ENCODE data around the gene RTL10. TPM values are rescaled to one million over a fixed set of nuclear protein-coding genes. Genes with fewer than 3 reads are reported as not detected.

The RTL10 gene
- total and polyA plus RNA-seq, 9 donors, result 7.1 to 54.3 (median 15.3) TPM

DNA sequence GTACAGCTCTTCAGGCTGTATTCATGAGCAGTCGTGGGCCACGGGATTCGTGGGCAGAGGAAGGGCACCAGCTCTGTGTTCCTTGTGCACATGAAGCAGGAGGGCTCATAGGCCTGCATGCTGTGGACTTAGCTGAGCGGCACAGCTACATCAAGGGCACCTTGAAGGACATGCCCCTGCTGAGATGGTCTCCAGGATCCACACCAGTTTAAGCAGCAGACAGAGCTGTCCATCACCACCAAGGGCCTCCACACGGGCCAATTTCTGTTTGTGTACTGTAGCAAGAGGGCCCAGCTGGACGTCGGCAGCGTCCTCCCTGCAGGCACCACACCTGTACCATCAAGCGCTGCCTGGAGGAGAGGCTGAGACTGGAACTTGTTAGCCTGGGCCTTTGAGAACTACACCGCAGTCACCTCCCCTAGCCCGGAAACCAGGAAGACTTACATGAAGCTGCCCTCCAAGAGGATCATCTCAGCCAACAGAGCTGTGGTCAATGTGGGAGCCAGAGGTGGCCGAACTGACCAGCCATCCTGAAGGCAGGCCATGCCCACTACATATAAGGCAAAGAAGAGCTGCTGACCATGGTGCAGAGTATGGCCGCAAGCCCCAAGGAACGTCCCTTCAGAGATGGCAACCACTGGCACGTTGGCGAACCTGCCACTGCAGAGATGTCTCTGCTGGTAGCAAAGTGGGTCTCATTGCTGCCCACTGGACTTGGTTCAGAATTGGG, 32.7 kb upstream of the RTL10 start:
- 93 to 97% (median 94%) methylated on average over 9 to 16 of the region's 16 CpGs for WGBS, 3 donors
- Histone ChIP-seq H3K9me3 (no peaks in the 10 kb centered on the region), H3K27ac (no peak overlapping the region), H3K27me3 (no peaks in the 10 kb centered on the region), H3K4me1 (ENCODE audit: insufficient read depth) (peaks cover 7% of the 10 kb centered on the region), H3K4me3 (no peak overlapping the region), H3K36me3 (no peaks in the 10 kb centered on the region)
- TF ChIP-seq POLR2A (IDR thresholded peaks at IDR 0.05) (no peak), EP300 (IDR thresholded peaks at IDR 0.05) (no peak)
- TF ChIP-seq, protein P1, sequence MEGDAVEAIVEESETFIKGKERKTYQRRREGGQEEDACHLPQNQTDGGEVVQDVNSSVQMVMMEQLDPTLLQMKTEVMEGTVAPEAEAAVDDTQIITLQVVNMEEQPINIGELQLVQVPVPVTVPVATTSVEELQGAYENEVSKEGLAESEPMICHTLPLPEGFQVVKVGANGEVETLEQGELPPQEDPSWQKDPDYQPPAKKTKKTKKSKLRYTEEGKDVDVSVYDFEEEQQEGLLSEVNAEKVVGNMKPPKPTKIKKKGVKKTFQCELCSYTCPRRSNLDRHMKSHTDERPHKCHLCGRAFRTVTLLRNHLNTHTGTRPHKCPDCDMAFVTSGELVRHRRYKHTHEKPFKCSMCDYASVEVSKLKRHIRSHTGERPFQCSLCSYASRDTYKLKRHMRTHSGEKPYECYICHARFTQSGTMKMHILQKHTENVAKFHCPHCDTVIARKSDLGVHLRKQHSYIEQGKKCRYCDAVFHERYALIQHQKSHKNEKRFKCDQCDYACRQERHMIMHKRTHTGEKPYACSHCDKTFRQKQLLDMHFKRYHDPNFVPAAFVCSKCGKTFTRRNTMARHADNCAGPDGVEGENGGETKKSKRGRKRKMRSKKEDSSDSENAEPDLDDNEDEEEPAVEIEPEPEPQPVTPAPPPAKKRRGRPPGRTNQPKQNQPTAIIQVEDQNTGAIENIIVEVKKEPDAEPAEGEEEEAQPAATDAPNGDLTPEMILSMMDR (IDR thresholded peaks at IDR 0.05), result no peak
- DNase-seq, result no peak
- intact Hi-C loops (cut with DNase I), result no loop called here

DNA sequence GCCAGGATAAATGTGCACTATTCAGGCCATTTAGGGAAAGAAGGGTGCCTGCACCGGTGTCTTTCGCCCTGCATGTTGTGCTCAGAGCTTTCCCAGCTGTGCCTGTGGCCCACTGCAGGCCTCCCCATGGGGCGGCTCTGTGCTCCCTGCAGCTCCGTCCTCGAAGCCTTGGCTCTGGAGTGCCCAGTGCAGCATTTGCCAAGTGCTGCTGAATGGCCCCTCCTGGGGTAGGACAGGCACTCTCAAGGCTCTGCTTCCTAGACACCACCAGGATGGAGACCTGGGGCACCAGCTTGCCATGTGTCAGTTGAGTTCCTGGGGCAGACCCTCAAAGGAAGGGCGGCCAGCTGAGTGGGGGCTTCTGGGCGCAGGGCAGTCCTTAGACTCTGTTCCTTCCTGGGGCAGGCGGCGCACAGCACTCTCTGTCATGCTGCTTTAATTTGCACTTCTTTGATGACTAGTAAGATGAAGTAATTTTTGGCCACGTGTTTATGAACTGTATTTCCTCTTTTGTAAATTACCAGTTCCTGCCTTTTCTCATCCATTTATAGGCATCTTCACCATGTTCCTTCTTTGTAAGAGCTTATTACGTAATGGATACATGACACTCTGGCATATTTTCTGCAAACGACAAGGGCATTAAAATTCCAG, 32.1 kb upstream of the RTL10 start:
- Histone ChIP-seq H3K4me3 (no peak overlapping the region), H3K27ac (no peak overlapping the region), H3K9me3 (no peaks in the 10 kb centered on the region), H3K4me1 (ENCODE audit: insufficient read depth) (peaks cover 3% of the 10 kb centered on the region), H3K27me3 (no peaks in the 10 kb centered on the region), H3K36me3 (no peaks in the 10 kb centered on the region)
- intact Hi-C loops (cut with DNase I), result no loop called here
- 79 to 91% (median 85%) methylated on average over 12 of the region's 12 CpGs for WGBS, 3 donors
- no peak for DNase-seq
- TF ChIP-seq EP300 (IDR thresholded peaks at IDR 0.05) (no peak), POLR2A (IDR thresholded peaks at IDR 0.05) (no peak)
- TF ChIP-seq, protein P1 (IDR thresholded peaks at IDR 0.05), result no peak

DNA sequence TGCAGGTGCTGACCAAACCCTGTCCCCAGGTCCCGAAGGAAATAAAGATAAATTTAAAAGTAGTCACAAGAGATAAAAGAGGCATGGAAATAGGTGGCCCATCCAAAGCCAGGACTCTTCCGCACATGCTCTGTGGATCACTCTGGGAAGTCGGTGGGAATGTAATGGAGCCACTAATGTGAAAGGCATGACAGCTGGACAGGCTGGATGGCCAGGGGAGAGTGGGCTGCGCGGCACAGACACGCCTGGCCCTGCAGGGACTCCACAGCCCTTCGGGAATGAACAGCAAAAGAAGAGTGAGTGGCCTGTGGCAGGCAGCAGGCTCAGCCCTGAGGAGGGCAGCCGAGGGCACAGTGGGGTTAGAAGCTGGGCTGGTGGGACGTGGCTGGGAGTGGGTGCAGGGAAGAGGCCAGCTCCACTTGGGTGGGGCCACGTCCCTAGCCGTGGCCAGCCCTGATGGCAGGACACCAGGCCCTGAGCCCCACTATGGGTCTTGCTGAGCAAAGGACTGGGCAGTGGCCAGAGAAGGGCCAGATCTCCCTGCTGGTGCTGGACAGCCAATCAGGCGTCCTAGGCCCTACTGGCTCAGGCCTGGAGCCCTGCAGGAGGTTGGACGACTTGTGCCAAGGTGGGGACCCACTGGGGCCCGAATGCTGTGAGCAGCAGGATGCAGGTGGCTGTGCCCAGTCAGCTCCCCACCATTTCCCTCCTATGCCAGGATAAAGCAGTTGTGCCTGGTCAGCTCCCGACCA, 31.3 kb upstream of the RTL10 start:
- DNase-seq, result no peak

More for the DNA sequence above, 31.3 kb upstream of the RTL10 start:
- H3K4me3 ChIP-seq, result no peak overlapping the region
- WGBS, 3 donors, result 87 to 91% (median 89%) methylated on average over 15 of the region's 15 CpGs
- H3K27me3 ChIP-seq, result no peaks in the 10 kb centered on the region
- no peaks in the 10 kb centered on the region for H3K36me3 ChIP-seq
- H3K9me3 ChIP-seq, result no peaks in the 10 kb centered on the region
- H3K4me1 ChIP-seq (ENCODE audit: insufficient read depth), result peaks cover 2% of the 10 kb centered on the region
- intact Hi-C loops (cut with DNase I), result no loop called here
- no peak for TF ChIP-seq POLR2A (IDR thresholded peaks at IDR 0.05)
- TF ChIP-seq, protein P1 (IDR thresholded peaks at IDR 0.05), result no peak
- no peak for TF ChIP-seq EP300 (IDR thresholded peaks at IDR 0.05)
- H3K27ac ChIP-seq, result no peak overlapping the region

All from ovary (tissue), 9 donors.